GM12892 (cell line): ENCODE results near the gene EPYC.

Source experiments
- DNase-seq: peaks from one replicate; pipeline ENCODE4 v3.0.0; 2011; ENCODE audit not compliant: insufficient read length
- FAIRE-seq: peaks from 2 replicates; lab custom pipeline; 2011; peaks lifted over from hg19 to GRCh38; lab: Jason Lieb, UNC
- POLR2A ChIP-seq: IDR thresholded peaks from 2 replicates; pipeline ENCODE4 v1.6.1; 2011; ENCODE audit warnings: low read depth, low read length, control low read depth
- POLR2AphosphoS5 ChIP-seq: IDR thresholded peaks from 2 replicates; pipeline ENCODE4 v1.6.1; 2011; ENCODE audit warnings: low read depth, low read length, control low read depth
- TAF1 ChIP-seq: IDR thresholded peaks from 2 replicates; pipeline ENCODE4 v1.6.1; 2011; ENCODE audit warnings: low read depth, mild to moderate bottlenecking, control low read depth, low read length, borderline replicate concordance

Gene EPYC

DNA sequence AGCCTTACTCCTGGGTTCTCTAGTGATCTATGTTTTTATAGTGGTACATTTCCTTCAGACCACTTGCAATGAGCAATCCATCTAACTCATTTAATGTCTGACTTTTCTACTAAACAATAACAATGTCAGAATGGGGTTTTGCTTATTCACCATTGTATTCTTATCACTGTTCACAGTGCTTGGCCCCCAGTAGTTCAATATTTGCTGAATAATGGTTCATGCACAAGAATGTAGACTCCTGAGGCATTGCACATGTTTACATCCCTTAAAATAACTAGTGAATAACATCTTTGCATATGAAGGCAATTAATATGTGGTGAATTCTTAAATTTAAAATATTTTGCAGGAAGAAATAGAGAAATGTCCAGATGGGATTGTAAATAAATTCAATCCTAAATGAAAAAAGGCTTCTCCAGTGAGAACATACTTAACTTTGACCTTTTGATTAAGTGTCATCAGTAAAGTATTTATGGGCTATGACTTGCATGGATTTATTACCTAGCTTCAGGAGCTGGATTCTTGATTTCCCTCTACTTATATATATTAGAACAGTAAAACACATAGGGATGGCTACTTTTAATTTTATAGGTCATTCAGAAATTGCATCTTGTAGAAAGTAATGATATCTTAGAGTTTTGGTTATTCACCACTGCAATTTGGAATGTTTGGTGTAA is 53.2 kb downstream of the EPYC start:
- DNase-seq: no peak
- TF ChIP-seq POLR2A (no peak), POLR2AphosphoS5 (no peak), TAF1 (no peak)
- FAIRE-seq: no peak

DNA sequence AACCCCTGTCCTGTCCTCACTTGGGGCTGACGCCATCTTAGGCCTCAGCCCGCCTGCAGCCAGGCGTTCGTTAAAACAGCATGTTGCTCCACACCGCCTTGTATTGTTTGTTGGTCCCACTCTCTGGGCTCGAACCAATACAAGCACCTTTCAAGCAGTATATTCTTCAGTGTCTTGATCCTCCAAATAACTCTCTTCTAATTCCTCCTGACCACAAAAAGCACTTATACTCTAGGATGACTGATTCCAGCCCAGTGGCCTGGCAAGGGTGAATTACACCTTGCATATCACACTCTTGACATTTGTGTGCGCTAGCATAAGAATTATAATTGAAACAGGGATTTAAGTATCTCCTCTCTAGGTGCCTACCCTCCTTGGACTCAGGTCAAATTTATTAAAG is 56.9 kb downstream of the EPYC start:
- TF ChIP-seq POLR2AphosphoS5: no peak
- no peak for TF ChIP-seq POLR2A
- TF ChIP-seq TAF1: no peak
- DNase-seq (no peak), FAIRE-seq (peak; percentile 30)

DNA sequence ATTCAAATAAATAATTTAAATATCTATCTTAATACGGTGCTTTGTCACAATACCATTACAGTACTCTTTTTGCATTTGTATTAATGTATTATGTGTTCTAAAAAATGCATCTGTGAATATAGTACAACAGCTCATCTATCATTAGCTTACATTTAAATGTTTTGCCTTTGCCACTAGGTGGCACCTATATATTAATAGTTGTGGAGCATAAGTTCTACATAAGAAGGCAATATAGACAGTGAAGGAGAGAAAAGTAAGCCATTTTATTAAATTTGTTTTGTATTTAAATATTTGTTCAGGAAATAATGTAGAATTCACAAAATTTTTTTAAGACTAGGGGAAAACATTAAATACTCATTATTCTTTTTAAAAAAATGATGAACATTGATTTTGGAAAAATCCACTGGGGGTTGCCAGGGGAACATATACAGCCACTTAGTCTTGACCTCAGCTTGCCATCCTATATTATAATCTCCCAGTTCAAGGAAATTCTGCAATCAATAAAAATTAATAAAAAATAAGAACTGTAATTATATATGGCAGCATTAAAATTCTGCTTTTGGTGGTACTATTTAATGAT is 59.6 kb downstream of the EPYC start:
- FAIRE-seq: no peak
- DNase-seq: no peak
- TF ChIP-seq POLR2A (no peak), POLR2AphosphoS5 (no peak), TAF1 (no peak)

DNA sequence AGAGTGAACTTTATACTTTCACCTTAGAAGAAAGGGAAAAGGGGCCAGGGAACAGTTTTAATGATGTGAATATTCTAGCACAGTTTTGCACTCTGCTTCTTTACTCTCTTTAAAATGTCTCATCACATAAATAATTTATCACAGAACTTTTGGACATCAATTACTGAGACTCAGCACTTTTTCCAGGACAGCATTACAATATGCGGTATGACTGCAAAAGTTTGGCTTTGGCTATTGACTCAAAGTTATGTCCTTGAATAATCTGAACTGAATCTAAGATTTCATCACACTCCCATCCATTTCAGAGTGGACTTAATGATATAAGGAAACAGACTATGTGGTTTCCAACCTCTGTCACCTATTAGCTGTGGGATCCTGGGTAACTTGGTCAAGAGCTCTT is 61.5 kb downstream of the EPYC start:
- DNase-seq (no peak), FAIRE-seq (no peak)
- no peak for TF ChIP-seq POLR2A
- no peak for TF ChIP-seq POLR2AphosphoS5
- TF ChIP-seq TAF1: no peak

DNA sequence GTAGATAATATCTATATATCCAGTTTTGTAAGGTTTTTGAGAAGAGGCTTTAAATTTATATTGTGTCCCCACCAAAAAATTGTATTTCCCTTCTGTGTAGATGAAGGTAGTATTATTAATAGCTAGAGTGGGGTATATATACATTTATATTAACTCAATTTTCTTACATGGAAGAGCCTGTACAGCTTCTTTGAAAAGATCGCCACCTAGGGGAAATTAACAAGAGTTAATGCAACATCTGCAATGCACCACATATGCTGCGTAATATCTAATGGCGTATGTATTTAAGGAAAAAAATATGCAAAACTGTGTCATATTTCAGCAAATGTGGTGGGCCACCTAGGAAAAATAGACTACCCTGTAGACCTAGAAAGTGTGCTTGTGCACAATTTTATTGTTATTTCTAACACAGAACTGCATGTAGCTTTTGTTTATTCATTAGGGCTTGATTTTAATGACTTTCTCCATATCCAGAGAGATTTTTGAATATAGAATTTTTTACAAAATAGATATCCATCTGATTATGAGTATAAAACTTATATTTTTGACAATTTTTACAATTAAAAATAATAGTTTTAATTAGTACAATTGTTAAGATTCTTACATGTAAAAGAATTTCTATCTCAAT is 63.8 kb downstream of the EPYC start:
- no peak for DNase-seq
- TF ChIP-seq POLR2A: no peak
- no peak for TF ChIP-seq POLR2AphosphoS5
- TF ChIP-seq TAF1: no peak
- peak; percentile 17 for FAIRE-seq

DNA sequence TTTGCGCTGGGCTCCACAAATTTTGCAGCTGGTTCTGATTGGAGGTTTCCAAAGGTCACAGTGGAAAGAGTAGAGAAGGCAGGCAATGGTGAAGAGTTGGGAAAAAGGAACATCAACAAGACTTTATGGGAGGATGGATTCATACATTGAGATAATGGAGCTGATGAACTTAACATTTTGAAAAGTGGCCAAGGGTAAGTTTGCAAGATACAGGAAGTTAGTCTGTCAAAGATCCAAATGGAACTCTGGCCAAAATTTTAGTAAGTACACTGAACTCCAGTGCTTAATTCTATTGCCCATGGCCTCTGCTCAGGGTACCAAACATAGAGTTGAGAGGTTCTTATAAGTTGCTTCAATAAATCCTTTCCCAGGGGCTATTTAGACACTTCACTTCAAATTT is 65.4 kb downstream of the EPYC start:
- DNase-seq: no peak
- FAIRE-seq: no peak
- no peak for TF ChIP-seq POLR2AphosphoS5
- TF ChIP-seq TAF1: no peak
- no peak for TF ChIP-seq POLR2A

DNA sequence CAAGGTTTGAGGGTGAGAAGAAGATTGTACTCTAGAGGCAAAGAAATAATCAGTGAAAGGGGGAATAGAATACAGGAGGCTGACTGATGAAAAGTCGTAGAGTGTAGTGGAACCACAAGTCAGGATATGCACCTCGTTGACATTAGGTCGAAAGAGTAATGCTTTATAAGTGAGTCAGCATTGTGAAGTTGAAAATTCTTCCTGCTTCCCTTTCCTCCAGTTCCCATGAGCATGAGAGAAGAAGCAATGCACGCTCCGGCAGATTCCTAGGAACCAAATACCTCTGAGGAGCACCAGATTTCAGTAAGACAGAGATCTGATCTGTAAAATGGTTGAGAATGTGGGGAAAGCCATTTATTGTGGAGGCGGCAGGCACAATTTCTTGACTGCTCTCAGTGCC is 66.3 kb downstream of the EPYC start:
- DNase-seq: no peak

DNA sequence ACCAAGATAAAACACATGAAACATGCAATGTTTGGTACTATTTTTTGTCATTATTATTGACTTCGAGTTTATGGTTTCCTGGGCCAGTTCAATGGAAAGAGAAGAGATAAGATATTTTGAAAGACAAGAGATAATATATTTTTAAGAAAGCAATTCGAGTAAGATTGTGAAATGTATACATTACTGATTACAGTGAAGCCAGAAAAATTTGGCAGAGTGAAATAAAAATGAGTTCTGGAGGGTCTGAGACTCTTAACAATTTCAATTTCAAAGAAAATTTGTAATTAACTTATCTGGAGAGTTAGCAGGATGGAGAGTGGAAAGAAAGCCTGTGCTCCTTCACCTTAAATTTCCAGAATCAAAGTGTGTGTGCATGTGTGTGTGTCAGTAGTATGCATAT is 67.1 kb downstream of the EPYC start:
- TF ChIP-seq POLR2A: no peak
- TF ChIP-seq TAF1: no peak
- no peak for TF ChIP-seq POLR2AphosphoS5
- FAIRE-seq: no peak
- no peak for DNase-seq

More for the DNA sequence above, 66.3 kb downstream of the EPYC start:
- FAIRE-seq: no peak
- TF ChIP-seq POLR2AphosphoS5 (no peak), TAF1 (no peak), POLR2A (no peak)

DNA sequence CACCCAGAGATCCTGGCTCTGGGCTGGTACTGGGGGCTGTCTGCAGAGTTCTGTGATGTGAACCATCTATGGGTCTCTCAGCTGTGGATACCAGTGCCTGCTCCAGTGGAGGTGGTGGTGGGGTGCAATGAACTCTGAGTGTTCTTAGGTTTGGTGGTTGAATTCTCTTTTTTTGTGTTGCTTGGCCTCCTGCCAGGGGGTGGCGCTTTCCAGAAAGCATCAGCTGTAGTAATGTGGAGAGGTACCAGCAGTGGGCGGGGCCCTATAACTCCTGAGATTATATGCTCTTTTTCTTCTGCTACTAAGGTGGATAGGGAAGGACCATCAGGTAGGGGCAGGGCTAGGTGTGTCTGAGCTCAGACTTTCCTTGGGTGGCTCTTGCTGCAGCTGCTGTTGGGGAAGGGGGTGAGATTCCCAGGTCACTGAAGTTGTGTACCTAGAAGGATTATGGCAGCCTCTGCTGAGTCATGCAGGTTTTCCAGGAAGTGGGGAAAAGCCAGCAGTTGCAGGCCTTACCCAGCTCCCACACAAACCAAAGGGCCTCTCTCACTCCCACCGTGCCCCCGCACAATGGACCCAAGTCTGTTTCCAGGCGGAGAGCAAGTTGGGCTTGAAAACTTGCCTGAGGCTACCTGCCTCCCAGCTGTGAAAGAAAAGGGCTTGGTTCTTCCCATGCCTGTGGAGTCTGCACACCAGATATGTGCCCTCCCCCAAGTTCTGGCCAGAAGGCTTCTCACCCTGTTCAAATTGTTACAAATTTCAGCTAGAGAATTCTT is 68.4 kb downstream of the EPYC start:
- FAIRE-seq (no peak), DNase-seq (no peak)
- TF ChIP-seq TAF1 (no peak), POLR2AphosphoS5 (no peak), POLR2A (no peak)

DNA sequence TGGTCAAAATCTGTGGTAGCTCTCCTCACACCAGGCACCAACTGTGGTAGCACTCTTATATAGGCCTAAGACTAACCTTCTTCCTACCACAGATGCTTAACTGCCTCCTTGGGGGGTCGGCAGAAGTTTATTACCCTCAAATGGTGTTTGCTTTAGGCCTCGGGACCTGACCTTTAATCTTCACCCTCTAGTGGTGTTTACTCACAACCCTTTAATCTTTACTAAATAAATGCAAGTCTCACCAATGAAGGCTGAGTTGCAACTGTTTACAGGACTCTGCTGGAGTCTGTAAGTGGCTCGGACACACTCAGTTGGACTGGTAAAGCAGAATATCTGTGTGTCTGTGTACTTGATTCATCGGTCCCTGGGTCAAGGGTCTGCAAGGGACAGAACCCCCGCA is 79.2 kb downstream of the EPYC start:
- FAIRE-seq: no peak

DNA sequence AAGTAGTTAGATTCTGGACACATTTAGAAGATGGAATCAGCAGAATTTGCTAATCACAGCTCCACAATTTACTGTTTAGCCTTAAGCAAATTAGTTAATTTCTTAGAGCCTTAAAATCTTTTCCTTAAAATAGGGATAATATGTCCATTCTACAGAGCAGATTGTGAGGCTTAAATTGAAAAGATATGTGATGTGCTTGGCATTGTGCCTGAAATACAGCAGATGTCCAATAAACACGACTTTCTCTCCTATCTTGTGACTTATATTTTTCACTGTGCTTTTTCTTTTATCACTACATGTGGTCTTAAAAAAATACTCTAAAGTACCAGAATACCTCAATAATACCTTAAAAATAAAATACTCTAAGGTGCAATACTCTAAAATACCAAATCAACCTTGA is 80.4 kb downstream of the EPYC start:
- DNase-seq: no peak
- TF ChIP-seq TAF1 (no peak), POLR2A (no peak), POLR2AphosphoS5 (no peak)
- no peak for FAIRE-seq

More for the DNA sequence above, 79.2 kb downstream of the EPYC start:
- no peak for DNase-seq
- TF ChIP-seq TAF1: no peak
- no peak for TF ChIP-seq POLR2A
- TF ChIP-seq POLR2AphosphoS5: no peak
